PFSK-1 (cell line): ENCODE data around the gene ACP3.

Experiments
- FOXP2 ChIP-seq: optimal IDR thresholded peaks from 2 replicates; pipeline ENCODE3; 2011; ENCODE audit warnings: borderline replicate concordance, control low read depth, inconsistent platforms; ENCODE audit not compliant: insufficient read depth; ENCODE audit errors: extremely low read length, extremely low read depth
- POLR2AphosphoS5 ChIP-seq: IDR thresholded peaks from 2 replicates; pipeline ENCODE4 v1.6.1; 2012; ENCODE audit warnings: low read depth, mild to moderate bottlenecking, control low read depth, low read length, moderate library complexity
- REST ChIP-seq, 2 experiments: IDR thresholded peaks; 2 replicates each; pipeline versions ENCODE4 v1.6.1 to v1.8.0; 2011 to 2012; ENCODE audit warnings: low read depth in 2 of 2, low read length in 2 of 2, control low read depth in 1 of 2, inconsistent platforms in 1 of 2, mild to moderate bottlenecking in 1 of 2, moderate library complexity in 1 of 2; ENCODE audit not compliant: insufficient read depth in 1 of 2
- SIN3A ChIP-seq: IDR thresholded peaks from 2 replicates; pipeline ENCODE4 v1.6.1; 2012; ENCODE audit warnings: mild to moderate bottlenecking, low read length, moderate library complexity, borderline replicate concordance; ENCODE audit not compliant: insufficient read depth
- TAF1 ChIP-seq: IDR thresholded peaks from 2 replicates; pipeline ENCODE4 v1.6.1; 2012; ENCODE audit warnings: low read length, control low read depth, borderline replicate concordance; ENCODE audit not compliant: insufficient read depth

Gene ACP3

GRCh38 chr3:132286035-132286434 lies 31.2 kb upstream of the ACP3 start:
- TF ChIP-seq POLR2AphosphoS5 = no peak
- no peak for TF ChIP-seq FOXP2
- no peak for TF ChIP-seq SIN3A
- no peak for TF ChIP-seq REST (IDR thresholded peaks at IDR 0.05; ENCODE audit: insufficient read depth in 1 of 2, low read depth in 2 of 2, low read length in 2 of 2)
- TF ChIP-seq TAF1 = no peak

GRCh38 chr3:132288357-132288756 lies 28.9 kb upstream of the ACP3 start:
- TF ChIP-seq POLR2AphosphoS5 (no peak), SIN3A (no peak), REST (IDR thresholded peaks at IDR 0.05; ENCODE audit: insufficient read depth in 1 of 2, low read depth in 2 of 2, low read length in 2 of 2) (no peak), TAF1 (no peak), FOXP2 (no peak)

GRCh38 chr3:132289316-132289715 lies 27.9 kb upstream of the ACP3 start:
- TF ChIP-seq FOXP2 (no peak), SIN3A (no peak), REST (IDR thresholded peaks at IDR 0.05; ENCODE audit: insufficient read depth in 1 of 2, low read depth in 2 of 2, low read length in 2 of 2) (no peak), POLR2AphosphoS5 (no peak), TAF1 (no peak)

GRCh38 chr3:132290833-132291232 lies 26.4 kb upstream of the ACP3 start:
- TF ChIP-seq POLR2AphosphoS5 (no peak), REST (IDR thresholded peaks at IDR 0.05; ENCODE audit: insufficient read depth in 1 of 2, low read depth in 2 of 2, low read length in 2 of 2) (no peak), TAF1 (no peak)

GRCh38 chr3:132292042-132292441 lies 25.2 kb upstream of the ACP3 start:
- no peak for TF ChIP-seq TAF1
- no peak for TF ChIP-seq SIN3A
- TF ChIP-seq REST (IDR thresholded peaks at IDR 0.05; ENCODE audit: insufficient read depth in 1 of 2, low read depth in 2 of 2, low read length in 2 of 2) = no peak
- TF ChIP-seq POLR2AphosphoS5 = no peak
- no peak for TF ChIP-seq FOXP2
